GM20000 (cell line): ENCODE data around the gene MYORG.
"Not testable (repeated sequence)": the region's sequence is repeated elsewhere in the genome, so short reads cannot be mapped to it uniquely, and the experiment has no call there.

Experiments used
- DNase-seq: peaks from one replicate; pipeline ENCODE4 v3.0.0; 2012; ENCODE audit warnings: low spot score
- CTCF ChIP-seq: IDR thresholded peaks from 2 replicates; pipeline ENCODE4 v1.5.1; 2012; ENCODE audit warnings: mild to moderate bottlenecking, control low read depth; ENCODE audit errors: extremely low read depth, missing control alignments

MYORG gene

GRCh38 chr9:34371886-34372466 lies 4.7 kb downstream of the MYORG start:
- no peak for TF ChIP-seq CTCF

GRCh38 chr9:34370970-34371880 lies 5.5 kb downstream of the MYORG start:
- DNase-seq = no peak
- no peak for TF ChIP-seq CTCF

More at GRCh38 chr9:34371886-34372466, 4.7 kb downstream of the MYORG start:
- DNase-seq = no peak

- no peak for TF ChIP-seq CTCF
- DNase-seq = no peak
Measured at GRCh38 chr9:34370335-34370969, 6.2 kb downstream of the MYORG start.

- no peak for DNase-seq
- TF ChIP-seq CTCF = no peak
Measured at GRCh38 chr9:34369636-34370035, 7.1 kb downstream of the MYORG start.

GRCh38 chr9:34368796-34369195 lies 7.9 kb downstream of the MYORG start:
- DNase-seq = not testable (repeated sequence)

GRCh38 chr9:34367751-34368410 lies 8.8 kb downstream of the MYORG start:
- not testable (repeated sequence) for DNase-seq

- TF ChIP-seq CTCF = no peak
- no peak for DNase-seq
Measured at GRCh38 chr9:34366365-34366764, 10.3 kb downstream of the MYORG start.

GRCh38 chr9:34365282-34365681 lies 11.4 kb downstream of the MYORG start:
- DNase-seq = no peak
- TF ChIP-seq CTCF = no peak
